ENCODE data around the gene GABARAP. TPM values are rescaled to one million over a fixed set of nuclear protein-coding genes. Genes with fewer than 3 reads are reported as not detected.

GABARAP gene
- total and polyA plus RNA-seq, 2 of the 13 experiments (the other 11 are each of a cell fraction or from before 2014, with no cell fraction given) = 161 to 310 TPM

DNA sequence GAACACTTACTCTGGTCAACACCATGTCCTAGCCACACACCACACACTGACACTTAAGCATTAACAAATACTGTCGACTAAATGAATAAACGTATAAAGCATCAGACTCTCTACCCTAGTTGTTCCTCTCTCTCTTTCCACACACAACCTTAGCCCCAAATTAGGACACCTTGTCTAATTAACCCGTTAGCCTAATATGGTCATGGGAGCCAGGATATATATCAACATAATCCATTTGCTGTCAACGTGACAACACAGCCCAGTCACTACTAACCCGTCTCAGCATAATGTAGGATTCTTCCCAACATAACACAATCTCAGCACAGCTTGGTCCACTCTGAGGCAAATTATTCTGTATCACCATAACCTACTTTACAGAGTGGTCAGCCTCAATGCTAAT is 10.1 kb downstream of the GABARAP start:
- peak overlapping the region; percentile 53; the same call in 1 of the 2 replicates for H3K9ac ChIP-seq (ENCODE audit: insufficient read depth, low read depth, low read length)
- FAIRE-seq = no peak

DNA sequence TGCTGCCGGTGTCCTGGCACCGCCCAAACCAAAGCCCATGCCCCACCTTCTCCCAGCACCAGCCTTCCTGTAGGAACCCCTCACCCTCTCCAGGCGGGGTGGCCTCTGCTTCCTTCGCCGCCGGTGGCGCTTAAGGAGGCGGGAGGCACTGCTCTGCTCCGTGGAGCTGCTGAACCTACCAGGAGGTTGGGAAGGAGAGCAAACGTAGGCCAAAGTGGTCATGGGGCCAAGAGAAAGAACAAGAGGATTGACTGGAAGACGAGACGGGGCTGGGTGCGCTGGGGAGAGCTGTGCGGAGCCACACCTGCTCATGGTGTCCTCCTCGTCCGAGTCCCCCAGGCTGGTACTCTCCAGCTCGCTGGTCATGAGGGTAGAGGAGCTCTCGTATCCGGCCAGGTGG is 12.7 kb downstream of the GABARAP start:
- BruUV-seq (replicated peaks) = no TSS peak
- no peak for ATAC-seq
- Histone ChIP-seq H3K4me2 (ENCODE audit: low read depth, low read length) (no peak overlapping the region), H4K20me1 (ENCODE audit: insufficient read depth, low read length) (peaks cover 10% of the 10 kb centered on the region; the same call in 1 of the 2 replicates), H3K9ac (ENCODE audit: insufficient read depth, low read depth, low read length) (no peak overlapping the region), H3K27me3 (ENCODE audit: control insufficient read depth in 1 of 2, insufficient read depth in 2 of 2, low read length in 2 of 2) (no peaks in the 10 kb centered on the region; a peak in 1 of 5 replicates), H3K79me2 (ENCODE audit: insufficient read depth, low read length) (peaks cover 38% of the 10 kb centered on the region), H2AFZ (ENCODE audit: low read length) (no peak overlapping the region), H3K36me3 (replicated peaks in 1 of 2; ENCODE audit: control insufficient read depth in 1 of 2, insufficient read depth in 2 of 2, low read length in 2 of 2) (peaks cover 29 to 62% of the 10 kb centered on the region in 2 experiments; a peak in 4 of 5 replicates), H3K27ac (ENCODE audit: extremely low read length, insufficient read depth, low read length) (no peak overlapping the region), H3K4me1 (ENCODE audit: insufficient read depth, low read length) (peaks cover 23% of the 10 kb centered on the region), H3K9me3 (ENCODE audit: low read length) (no peaks in the 10 kb centered on the region), H3K4me3 (replicated peaks in 1 of 3; ENCODE audit: insufficient read depth in 1 of 3, low read depth in 2 of 3, low read length in 3 of 3) (no peak overlapping the region)
- POLR2A ChIA-PET = interaction anchor here (1.1 kb wide), 1 partner anchor 10 kb away, joined by 3 read pairs; the partner anchor contains the start of genes ACADVL and DLG4
- CTCF ChIA-PET (ENCODE audit: low intra/inter-chr PET ratio, low total read pairs) = no interaction called here
- DNase-seq (ENCODE audit: low spot score) = no peak
- in situ Hi-C loops (cut with HindIII; ENCODE audit: extremely low pct_ligation_motif_present, low pct_unique_long_range_greater_than_20kb) (no loop called here), intact Hi-C loops (cut with micrococcal nuclease; ENCODE audit: unreplicated experiment) (no loop called here)
- 98% methylated on average over 17 of the region's 19 CpGs for WGBS (ENCODE audit: low lambda C conversion rate)
- no peak for FAIRE-seq
- TF ChIP-seq ZNF292 (CRISPR knock-in tag; IDR thresholded peaks at IDR 0.05; ENCODE audit: borderline replicate concordance, low read depth) = no peak
- TF ChIP-seq ZNF33B (CRISPR knock-in tag; IDR thresholded peaks at IDR 0.05) = no peak
- TF ChIP-seq AGO2 (optimal IDR thresholded peaks at IDR 0.05; ENCODE audit: low read depth, low read length) = peak; percentile 6
- TF ChIP-seq, protein P1, sequence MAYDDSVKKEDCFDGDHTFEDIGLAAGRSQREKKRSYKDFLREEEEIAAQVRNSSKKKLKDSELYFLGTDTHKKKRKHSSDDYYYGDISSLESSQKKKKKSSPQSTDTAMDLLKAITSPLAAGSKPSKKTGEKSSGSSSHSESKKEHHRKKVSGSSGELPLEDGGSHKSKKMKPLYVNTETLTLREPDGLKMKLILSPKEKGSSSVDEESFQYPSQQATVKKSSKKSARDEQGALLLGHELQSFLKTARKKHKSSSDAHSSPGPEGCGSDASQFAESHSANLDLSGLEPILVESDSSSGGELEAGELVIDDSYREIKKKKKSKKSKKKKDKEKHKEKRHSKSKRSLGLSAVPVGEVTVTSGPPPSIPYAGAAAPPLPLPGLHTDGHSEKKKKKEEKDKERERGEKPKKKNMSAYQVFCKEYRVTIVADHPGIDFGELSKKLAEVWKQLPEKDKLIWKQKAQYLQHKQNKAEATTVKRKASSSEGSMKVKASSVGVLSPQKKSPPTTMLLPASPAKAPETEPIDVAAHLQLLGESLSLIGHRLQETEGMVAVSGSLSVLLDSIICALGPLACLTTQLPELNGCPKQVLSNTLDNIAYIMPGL (CRISPR knock-in tag; IDR thresholded peaks at IDR 0.05; ENCODE audit: borderline replicate concordance in 1 of 2, low read depth in 1 of 2) = no peak
- no peak for TF ChIP-seq POLR2AphosphoS2 (IDR thresholded peaks at IDR 0.05; ENCODE audit: low read depth, low read length)
- TF ChIP-seq, protein P2, sequence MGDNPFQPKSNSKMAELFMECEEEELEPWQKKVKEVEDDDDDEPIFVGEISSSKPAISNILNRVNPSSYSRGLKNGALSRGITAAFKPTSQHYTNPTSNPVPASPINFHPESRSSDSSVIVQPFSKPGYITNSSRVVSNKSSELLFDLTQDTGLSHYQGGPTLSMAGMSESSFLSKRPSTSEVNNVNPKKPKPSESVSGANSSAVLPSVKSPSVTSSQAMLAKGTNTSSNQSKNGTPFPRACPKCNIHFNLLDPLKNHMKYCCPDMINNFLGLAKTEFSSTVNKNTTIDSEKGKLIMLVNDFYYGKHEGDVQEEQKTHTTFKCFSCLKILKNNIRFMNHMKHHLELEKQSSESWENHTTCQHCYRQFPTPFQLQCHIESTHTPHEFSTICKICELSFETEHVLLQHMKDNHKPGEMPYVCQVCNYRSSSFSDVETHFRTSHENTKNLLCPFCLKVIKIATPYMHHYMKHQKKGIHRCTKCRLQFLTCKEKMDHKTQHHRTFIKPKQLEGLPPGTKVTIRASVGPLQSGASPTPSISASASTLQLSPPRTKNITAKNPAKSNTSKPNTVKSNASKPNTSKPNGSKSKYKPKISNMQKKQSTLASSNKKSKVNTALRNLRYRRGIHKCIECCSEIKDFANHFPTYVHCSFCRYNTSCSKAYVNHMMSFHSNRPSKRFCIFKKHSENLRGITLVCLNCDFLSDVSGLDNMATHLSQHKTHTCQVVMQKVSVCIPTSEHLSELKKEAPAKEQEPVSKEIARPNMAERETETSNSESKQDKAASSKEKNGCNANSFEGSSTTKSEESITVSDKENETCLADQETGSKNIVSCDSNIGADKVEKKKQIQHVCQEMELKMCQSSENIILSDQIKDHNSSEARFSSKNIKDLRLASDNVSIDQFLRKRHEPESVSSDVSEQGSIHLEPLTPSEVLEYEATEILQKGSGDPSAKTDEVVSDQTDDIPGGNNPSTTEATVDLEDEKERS (CRISPR knock-in tag; IDR thresholded peaks at IDR 0.05) = no peak

More for the DNA sequence above, 10.1 kb downstream of the GABARAP start:
- Histone ChIP-seq H4K20me1 (ENCODE audit: insufficient read depth, low read length) (peaks cover 13% of the 10 kb centered on the region; the same call in 1 of the 2 replicates), H3K4me3 (replicated peaks in 1 of 3; ENCODE audit: insufficient read depth in 1 of 3, low read depth in 2 of 3, low read length in 3 of 3) (peak overlapping the region; percentile 22 to 93 (median 89); a peak in 5 of 6 replicates), H3K27ac (ENCODE audit: extremely low read length, insufficient read depth, low read length) (no peak overlapping the region), H3K9me3 (ENCODE audit: low read length) (no peaks in the 10 kb centered on the region), H3K4me1 (ENCODE audit: insufficient read depth, low read length) (peaks cover 48% of the 10 kb centered on the region), H2AFZ (ENCODE audit: low read length) (no peak overlapping the region), H3K27me3 (ENCODE audit: control insufficient read depth in 1 of 2, insufficient read depth in 2 of 2, low read length in 2 of 2) (no peaks in the 10 kb centered on the region; a peak in 1 of 5 replicates), H3K79me2 (ENCODE audit: insufficient read depth, low read length) (peaks cover 49% of the 10 kb centered on the region), H3K36me3 (replicated peaks in 1 of 2; ENCODE audit: control insufficient read depth in 1 of 2, insufficient read depth in 2 of 2, low read length in 2 of 2) (peaks cover 30 to 63% of the 10 kb centered on the region in 2 experiments), H3K4me2 (ENCODE audit: low read depth, low read length) (peak overlapping the region; percentile 92)
- TF ChIP-seq RAD51 (IDR thresholded peaks at IDR 0.05; ENCODE audit: borderline replicate concordance) (no peak), SRF (IDR thresholded peaks at IDR 0.05; ENCODE audit: low read depth, low read length) (0 out of 2 replicates have a peak, but pooled peaks have one; percentile 35), MTA1 (CRISPR knock-in tag; IDR thresholded peaks at IDR 0.05; ENCODE audit: borderline replicate concordance) (no peak), NR2F1 (CRISPR knock-in tag; IDR thresholded peaks at IDR 0.05) (no peak)
- ChIA-PET POLR2A (interaction anchor here (8.9 kb wide), 1 partner anchor 10 kb away, joined by 140 read pairs; the partner anchor contains the start of genes ACADVL and DLG4), CTCF (ENCODE audit: low intra/inter-chr PET ratio, low total read pairs) (no interaction called here)
- ATAC-seq (no peak), DNase-seq (ENCODE audit: low spot score) (no peak)
- WGBS (ENCODE audit: low lambda C conversion rate) = 86% methylated on average over 5 of the region's 5 CpGs
- in situ Hi-C loops (cut with HindIII; ENCODE audit: extremely low pct_ligation_motif_present, low pct_unique_long_range_greater_than_20kb) (no loop called here), intact Hi-C loops (cut with micrococcal nuclease; ENCODE audit: unreplicated experiment) (loop anchor here (10.0 kb wide), 1 partner anchor 57 kb away; the partner anchor contains the start of gene ASGR1)
- BruUV-seq (replicated peaks) = TSS peak; percentile 33
